Activated T-helper 17 cell treated with anti-CD3 and anti-CD28 coated beads, Interleukin-2, amount 50 U/mL, for 72 hours (primary cell): Measurements from ENCODE around the gene KREMEN1. TPM values are rescaled to one million over a fixed set of nuclear protein-coding genes. Genes with fewer than 3 reads are reported as not detected.
A peak's percentile ranks its signal among the peaks of the same experiment; 100 is the strongest.

Experiments
- ATAC-seq: fragments of 150-1000 bp; cut with Tn5 transposase; replicated peaks from 2 replicates; pipeline ENCODE4 v1.10.0; 2021; ENCODE audit warnings: mild to moderate bottlenecking, moderate library complexity
- H3K27ac Mint-ChIP-seq: one replicate; pipeline ENCODE4 v1.8.0; 2022; ENCODE audit warnings: mixed read lengths
- H3K27me3 Mint-ChIP-seq: one replicate; pipeline ENCODE4 v1.8.0; 2022; ENCODE audit warnings: mixed read lengths
- H3K36me3 Mint-ChIP-seq: one replicate; pipeline ENCODE4 v1.8.0; 2022; ENCODE audit warnings: low read depth, mild to moderate bottlenecking, mixed read lengths
- H3K4me1 Mint-ChIP-seq: one replicate; pipeline ENCODE4 v1.8.0; 2022; ENCODE audit warnings: mixed read lengths
- H3K4me3 Mint-ChIP-seq: one replicate; pipeline ENCODE4 v1.8.0; 2022; ENCODE audit warnings: mild to moderate bottlenecking, mixed read lengths
- H3K9me3 Mint-ChIP-seq: one replicate; pipeline ENCODE4 v1.8.0; 2022; ENCODE audit warnings: mixed read lengths
- total RNA-seq, 2 donors: library from RNA; stranded (reverse); gene quantifications; one replicate each; pipeline ENCODE4 v1.2.3, GENCODE V29; 2022

KREMEN1 gene
- total RNA-seq, 2 donors from 2014 or later = 0.40 TPM; not detected in 1

DNA sequence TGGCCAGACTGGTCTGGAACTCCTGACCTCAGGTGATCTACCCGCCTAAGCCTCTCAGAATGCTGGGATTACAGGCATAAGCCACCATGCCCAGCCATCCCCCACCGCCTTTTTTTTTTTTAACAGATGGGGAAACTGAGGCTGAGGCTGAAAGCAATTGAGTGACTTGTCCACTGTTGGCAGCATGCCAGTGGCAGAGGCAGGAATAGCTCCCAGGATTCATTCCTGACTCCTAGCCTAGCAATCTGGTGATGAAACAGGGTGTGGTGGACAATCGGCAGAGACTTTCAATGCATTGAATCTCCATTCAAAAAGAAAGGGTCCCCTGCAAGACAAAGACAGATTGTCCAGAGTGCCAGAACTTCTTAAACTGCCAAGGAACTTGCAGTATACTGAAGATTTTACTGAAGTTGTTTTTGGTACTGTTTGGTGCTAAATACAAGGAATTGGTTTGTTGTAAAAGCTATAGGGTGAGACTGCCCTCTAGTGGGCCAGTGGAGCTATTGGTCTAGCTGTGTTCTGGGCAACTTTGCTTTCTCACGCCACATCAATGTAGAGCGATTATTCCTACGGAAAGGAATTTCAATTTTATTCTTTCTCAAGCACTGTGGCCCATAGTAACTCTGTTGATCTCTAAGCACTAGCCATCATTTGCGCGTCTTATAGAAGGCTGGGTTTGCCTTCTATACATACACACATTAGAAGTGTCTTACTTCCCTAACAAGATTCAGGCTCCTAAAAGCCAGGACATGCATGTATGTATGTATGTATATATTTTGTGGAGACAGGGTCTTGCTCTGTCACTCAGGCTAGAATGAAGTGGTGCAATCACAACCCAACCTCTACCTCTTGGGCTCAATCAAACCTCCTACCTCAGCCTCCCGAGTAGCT is 32.2 kb upstream of the KREMEN1 start:
- no peaks in the 10 kb centered on the region for H3K4me1 Mint-ChIP-seq
- ATAC-seq = peak; percentile 70
- no peaks in the 10 kb centered on the region for H3K27me3 Mint-ChIP-seq
- no peak overlapping the region for H3K4me3 Mint-ChIP-seq
- no peaks in the 10 kb centered on the region for H3K9me3 Mint-ChIP-seq
- H3K27ac Mint-ChIP-seq = no peak overlapping the region
- H3K36me3 Mint-ChIP-seq = no peaks in the 10 kb centered on the region

DNA sequence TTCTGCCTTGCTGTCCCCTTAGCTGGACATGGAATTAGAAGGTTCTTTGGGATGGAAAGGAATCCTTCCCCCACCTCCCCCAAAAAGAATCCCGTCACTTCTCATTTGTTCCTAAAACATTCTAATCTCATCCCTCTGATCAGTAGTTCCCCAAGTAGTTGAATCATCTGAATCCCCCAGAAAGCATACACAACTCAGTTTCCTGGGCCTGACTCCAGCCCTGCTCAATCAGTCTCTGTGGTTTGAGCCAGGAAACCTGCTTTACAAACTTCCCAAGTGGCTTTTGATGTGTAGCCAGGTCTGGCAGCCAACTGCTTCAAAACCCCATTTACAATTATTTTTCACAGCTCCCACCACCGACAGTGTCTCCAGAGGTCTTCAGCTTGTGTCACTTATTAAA is 31.4 kb upstream of the KREMEN1 start:
- no peaks in the 10 kb centered on the region for H3K9me3 Mint-ChIP-seq
- no peak overlapping the region for H3K4me3 Mint-ChIP-seq
- no peak overlapping the region for H3K27ac Mint-ChIP-seq
- no peak for ATAC-seq
- H3K36me3 Mint-ChIP-seq = no peaks in the 10 kb centered on the region
- no peaks in the 10 kb centered on the region for H3K27me3 Mint-ChIP-seq
- H3K4me1 Mint-ChIP-seq = no peaks in the 10 kb centered on the region

DNA sequence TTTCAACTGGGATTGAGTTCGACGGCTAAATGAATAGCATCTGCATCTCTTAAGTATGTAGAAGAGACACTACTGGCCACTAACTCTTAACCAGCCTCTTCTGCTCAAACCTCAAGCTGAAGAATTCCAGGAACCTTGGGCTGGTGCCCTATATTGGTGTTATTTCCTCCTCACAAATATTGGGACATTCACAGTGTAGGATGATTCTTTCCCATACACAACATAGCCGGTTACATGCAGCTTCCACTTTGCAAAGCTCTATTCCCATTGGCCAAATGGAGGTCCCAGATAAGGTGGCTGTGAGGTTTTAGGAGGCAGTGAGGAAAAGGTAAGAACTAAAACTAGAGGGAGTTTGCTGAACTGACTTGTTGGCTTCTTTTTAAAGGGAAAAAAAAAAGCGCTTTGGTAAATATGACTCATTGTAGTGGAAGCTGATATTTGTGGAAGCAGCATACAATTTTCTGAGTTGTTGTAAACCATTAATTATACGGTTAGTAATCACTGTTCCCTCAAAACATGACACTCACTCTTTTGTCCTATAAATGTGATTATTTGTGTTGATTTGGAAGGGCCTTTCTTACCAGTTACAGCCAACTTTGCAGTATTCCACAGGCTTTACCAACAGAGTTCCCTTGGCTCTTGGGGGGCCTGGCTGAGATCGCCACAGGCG is 28.8 kb upstream of the KREMEN1 start:
- no peak for ATAC-seq

DNA sequence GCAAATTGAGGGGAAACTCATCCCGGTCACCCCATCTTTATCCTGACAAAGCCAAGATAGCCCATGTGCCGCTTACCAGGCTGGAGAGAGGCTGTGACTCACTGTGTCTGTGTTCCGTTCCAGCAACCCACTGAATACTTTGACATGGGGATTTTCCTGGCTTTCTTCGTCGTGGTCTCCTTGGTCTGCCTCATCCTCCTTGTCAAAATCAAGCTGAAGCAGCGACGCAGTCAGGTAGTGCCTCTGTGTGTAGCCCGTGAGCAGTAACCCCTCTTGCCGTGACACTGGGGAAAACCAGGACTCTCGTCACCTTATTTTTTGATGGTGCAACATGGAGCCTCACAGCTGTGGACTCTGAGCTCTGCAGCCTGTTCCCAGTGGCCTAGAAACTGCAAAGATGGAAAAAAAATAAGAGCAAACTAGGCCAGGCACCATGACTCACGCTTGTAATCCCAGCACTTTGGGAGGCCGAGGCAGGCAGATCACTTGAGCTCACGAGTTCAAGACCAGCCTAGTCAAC is 28.1 kb upstream of the KREMEN1 start:
- Mint-ChIP-seq H3K36me3 (no peaks in the 10 kb centered on the region), H3K9me3 (no peaks in the 10 kb centered on the region), H3K4me3 (no peak overlapping the region), H3K4me1 (no peaks in the 10 kb centered on the region), H3K27ac (no peak overlapping the region), H3K27me3 (no peaks in the 10 kb centered on the region)
- no peak for ATAC-seq

More for the DNA sequence above, 28.8 kb upstream of the KREMEN1 start:
- Mint-ChIP-seq H3K27me3 (no peaks in the 10 kb centered on the region), H3K9me3 (no peaks in the 10 kb centered on the region), H3K4me3 (no peak overlapping the region), H3K4me1 (no peaks in the 10 kb centered on the region), H3K36me3 (no peaks in the 10 kb centered on the region), H3K27ac (no peak overlapping the region)

DNA sequence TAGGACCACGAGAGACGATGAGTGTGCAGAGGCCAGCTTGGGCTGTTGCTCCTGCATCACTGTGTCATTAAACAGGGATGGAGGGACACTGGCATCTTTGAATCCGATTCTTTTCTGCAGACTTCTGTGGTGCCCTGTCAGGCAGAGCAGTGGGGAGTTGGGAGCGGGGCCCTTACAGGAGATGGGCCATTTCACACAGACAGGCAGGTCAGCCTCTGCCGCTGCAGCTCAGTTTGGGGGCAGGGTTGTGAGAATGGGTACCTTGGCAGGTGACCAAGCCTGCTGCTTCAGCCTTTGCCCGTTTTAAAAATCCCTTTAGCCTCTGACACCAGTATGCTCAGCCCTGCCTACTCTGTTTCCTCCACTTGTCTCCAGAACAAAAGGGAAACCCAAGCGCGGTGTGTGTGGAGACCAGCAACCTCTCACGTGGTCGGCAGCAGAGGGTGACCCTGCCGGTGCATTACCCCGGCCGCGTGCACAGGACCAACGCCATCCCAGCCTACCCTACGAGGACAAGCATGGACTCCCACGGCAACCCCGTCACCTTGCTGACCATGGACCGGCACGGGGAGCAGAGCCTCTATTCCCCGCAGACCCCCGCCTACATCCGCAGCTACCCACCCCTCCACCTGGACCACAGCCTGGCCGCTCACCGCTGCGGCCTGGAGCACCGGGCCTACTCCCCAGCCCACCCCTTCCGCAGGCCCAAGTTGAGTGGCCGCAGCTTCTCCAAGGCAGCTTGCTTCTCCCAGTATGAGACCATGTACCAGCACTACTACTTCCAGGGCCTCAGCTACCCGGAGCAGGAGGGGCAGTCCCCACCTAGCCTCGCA is 23.8 kb upstream of the KREMEN1 start:
- H3K4me1 Mint-ChIP-seq = no peaks in the 10 kb centered on the region
- no peaks in the 10 kb centered on the region for H3K27me3 Mint-ChIP-seq
- no peak overlapping the region for H3K4me3 Mint-ChIP-seq
- H3K27ac Mint-ChIP-seq = no peak overlapping the region
- H3K36me3 Mint-ChIP-seq = no peaks in the 10 kb centered on the region
- no peak for ATAC-seq
- H3K9me3 Mint-ChIP-seq = no peaks in the 10 kb centered on the region

DNA sequence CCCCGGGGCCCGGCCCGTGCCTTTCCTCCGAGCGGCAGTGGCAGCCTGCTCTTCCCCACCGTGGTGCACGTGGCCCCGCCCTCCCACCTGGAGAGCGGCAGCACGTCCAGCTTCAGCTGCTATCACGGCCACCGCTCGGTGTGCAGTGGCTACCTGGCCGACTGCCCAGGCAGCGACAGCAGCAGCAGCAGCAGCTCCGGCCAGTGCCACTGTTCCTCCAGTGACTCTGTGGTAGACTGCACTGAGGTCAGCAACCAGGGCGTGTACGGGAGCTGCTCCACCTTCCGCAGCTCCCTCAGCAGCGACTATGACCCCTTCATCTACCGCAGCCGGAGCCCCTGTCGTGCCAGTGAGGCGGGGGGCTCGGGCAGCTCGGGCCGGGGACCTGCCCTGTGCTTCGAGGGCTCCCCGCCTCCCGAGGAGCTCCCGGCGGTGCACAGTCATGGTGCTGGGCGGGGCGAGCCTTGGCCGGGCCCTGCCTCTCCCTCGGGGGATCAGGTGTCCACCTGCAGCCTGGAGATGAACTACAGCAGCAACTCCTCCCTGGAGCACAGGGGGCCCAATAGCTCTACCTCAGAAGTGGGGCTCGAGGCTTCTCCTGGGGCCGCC is 23.1 kb upstream of the KREMEN1 start:
- no peak for ATAC-seq
- H3K36me3 Mint-ChIP-seq = no peaks in the 10 kb centered on the region
- H3K27me3 Mint-ChIP-seq = peaks cover 1% of the 10 kb centered on the region
- H3K4me3 Mint-ChIP-seq = no peak overlapping the region
- H3K27ac Mint-ChIP-seq = no peak overlapping the region
- no peaks in the 10 kb centered on the region for H3K4me1 Mint-ChIP-seq
- no peaks in the 10 kb centered on the region for H3K9me3 Mint-ChIP-seq

DNA sequence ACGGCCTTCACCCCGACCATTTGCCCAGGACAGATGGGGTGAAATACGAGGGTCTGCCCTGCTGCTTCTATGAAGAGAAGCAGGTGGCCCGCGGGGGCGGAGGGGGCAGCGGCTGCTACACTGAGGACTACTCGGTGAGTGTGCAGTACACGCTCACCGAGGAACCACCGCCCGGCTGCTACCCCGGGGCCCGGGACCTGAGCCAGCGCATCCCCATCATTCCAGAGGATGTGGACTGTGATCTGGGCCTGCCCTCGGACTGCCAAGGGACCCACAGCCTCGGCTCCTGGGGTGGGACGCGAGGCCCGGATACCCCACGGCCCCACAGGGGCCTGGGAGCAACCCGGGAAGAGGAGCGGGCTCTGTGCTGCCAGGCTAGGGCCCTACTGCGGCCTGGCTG is 22.4 kb upstream of the KREMEN1 start:
- H3K4me1 Mint-ChIP-seq = no peaks in the 10 kb centered on the region
- no peaks in the 10 kb centered on the region for H3K36me3 Mint-ChIP-seq
- H3K4me3 Mint-ChIP-seq = no peak overlapping the region
- H3K9me3 Mint-ChIP-seq = no peaks in the 10 kb centered on the region
- H3K27ac Mint-ChIP-seq = no peak overlapping the region
- no peak for ATAC-seq
- peaks cover 3% of the 10 kb centered on the region for H3K27me3 Mint-ChIP-seq

DNA sequence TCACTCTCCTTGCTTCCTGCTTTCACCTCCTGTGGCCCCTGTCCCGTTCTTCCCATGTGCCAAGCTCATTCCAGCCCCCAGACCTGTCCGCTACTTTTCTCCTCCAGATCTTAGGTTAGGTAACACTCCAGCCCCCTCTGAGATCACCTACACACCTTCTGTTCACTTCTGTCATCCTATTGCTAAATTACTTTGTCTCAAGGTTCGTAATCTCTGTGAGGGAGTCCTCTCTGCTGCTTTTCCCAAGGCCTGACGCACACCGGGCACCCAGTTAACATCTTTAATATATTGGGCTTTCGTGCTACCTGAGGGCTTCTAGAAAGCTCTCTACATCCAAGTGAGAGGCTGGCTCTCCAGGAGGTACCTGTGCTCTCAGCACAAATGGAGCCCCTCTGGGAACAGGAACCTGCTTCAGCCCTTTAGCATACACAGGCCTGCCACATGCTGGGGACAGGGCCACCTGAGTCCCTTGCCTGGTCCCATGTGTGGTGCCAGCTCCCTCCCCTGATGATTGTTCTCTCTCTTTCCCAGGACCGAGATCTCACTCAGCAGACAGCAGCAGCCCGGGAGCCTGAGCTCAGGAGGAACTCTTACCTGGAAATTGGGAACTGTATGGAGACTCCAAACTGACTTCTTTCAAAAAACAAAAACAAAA is 19.7 kb upstream of the KREMEN1 start:
- no peak overlapping the region for H3K4me3 Mint-ChIP-seq
- no peaks in the 10 kb centered on the region for H3K4me1 Mint-ChIP-seq
- no peak for ATAC-seq
- H3K27ac Mint-ChIP-seq = no peak overlapping the region
- no peaks in the 10 kb centered on the region for H3K9me3 Mint-ChIP-seq
- H3K27me3 Mint-ChIP-seq = peaks cover 3% of the 10 kb centered on the region
- H3K36me3 Mint-ChIP-seq = no peaks in the 10 kb centered on the region

DNA sequence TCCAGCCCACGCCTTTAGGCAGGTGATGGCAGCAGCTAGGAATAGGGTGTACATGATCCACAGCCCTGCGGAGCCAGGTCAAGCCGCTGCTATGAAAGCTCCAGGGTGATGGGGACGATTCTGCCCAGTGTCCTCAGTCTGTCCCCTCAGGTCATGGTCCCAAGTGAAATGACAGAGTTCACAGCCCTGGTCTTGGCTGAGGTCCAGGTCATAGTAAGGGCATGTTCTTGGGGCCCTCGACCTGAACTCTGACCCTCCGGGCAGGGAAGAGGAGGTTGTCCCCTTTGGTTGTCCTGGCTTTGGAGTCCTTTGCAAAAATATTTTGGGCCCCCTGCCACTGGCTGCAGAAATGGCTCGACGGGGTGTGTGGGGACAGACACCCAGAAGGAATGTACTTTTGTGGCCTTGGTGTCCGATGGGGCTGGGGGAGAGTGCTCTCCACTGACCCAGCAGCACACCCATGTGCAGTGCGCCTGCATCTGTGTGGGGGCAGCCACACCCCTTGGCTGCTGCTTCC is 18.5 kb upstream of the KREMEN1 start:
- Mint-ChIP-seq H3K9me3 (no peaks in the 10 kb centered on the region), H3K36me3 (no peaks in the 10 kb centered on the region), H3K27me3 (peaks cover 3% of the 10 kb centered on the region), H3K4me1 (no peaks in the 10 kb centered on the region), H3K27ac (no peak overlapping the region), H3K4me3 (no peak overlapping the region)
- ATAC-seq = no peak

DNA sequence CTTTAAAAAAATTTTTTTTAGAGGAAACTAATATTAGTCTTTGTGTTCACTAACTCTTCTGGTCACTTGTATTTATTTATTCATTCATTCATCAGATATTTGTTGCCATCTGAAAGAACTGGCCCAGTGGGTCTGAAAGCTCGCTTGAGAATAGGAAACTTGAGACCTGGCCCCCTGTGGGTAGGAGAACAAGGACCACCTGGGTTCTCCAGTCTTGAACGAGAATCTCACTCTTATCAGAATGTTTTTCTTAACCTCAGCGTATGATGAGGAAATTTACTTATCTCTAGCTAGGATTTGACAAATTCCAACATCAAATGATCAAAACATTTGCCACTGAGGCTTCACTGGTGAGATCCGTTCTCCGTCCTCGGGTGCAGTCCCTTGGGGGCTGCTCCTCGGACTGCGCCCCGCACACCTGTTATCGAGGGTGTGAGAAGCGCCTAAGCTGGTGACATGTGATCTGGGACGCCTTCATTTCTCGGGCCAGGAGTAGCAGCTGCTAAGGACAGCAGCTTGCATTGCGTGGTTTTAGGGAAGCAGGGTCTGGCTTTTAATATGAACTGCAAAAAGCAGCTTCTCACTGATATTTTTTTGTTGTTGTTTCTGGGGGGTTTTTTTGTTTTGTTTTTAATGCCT is 17.5 kb upstream of the KREMEN1 start:
- no peak overlapping the region for H3K27ac Mint-ChIP-seq
- no peaks in the 10 kb centered on the region for H3K4me1 Mint-ChIP-seq
- no peak overlapping the region for H3K4me3 Mint-ChIP-seq
- peaks cover 3% of the 10 kb centered on the region for H3K27me3 Mint-ChIP-seq
- no peaks in the 10 kb centered on the region for H3K9me3 Mint-ChIP-seq
- H3K36me3 Mint-ChIP-seq = no peaks in the 10 kb centered on the region
- ATAC-seq = no peak

DNA sequence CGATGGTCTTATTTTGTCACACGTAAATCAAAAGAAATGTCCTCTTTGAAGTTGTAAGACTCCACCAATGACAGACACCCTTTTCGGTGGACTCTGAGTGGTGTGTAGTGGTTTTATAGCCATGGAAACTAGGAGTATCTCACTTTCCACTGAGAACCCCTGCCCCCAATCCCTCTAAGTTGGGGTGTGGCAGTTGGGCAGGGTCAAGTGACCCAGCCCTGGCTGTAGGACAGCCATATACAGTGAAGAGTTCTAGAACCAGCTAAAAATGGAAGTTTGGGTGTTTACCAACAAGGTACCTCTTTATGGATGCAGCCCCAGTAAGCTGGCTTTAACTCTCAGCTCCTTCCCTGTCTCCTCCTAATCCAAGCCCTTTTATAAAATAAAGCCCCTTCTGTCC is 16.4 kb upstream of the KREMEN1 start:
- Mint-ChIP-seq H3K27me3 (peaks cover 3% of the 10 kb centered on the region), H3K9me3 (no peaks in the 10 kb centered on the region), H3K27ac (no peak overlapping the region), H3K4me3 (no peak overlapping the region), H3K36me3 (no peaks in the 10 kb centered on the region), H3K4me1 (no peaks in the 10 kb centered on the region)
- no peak for ATAC-seq

DNA sequence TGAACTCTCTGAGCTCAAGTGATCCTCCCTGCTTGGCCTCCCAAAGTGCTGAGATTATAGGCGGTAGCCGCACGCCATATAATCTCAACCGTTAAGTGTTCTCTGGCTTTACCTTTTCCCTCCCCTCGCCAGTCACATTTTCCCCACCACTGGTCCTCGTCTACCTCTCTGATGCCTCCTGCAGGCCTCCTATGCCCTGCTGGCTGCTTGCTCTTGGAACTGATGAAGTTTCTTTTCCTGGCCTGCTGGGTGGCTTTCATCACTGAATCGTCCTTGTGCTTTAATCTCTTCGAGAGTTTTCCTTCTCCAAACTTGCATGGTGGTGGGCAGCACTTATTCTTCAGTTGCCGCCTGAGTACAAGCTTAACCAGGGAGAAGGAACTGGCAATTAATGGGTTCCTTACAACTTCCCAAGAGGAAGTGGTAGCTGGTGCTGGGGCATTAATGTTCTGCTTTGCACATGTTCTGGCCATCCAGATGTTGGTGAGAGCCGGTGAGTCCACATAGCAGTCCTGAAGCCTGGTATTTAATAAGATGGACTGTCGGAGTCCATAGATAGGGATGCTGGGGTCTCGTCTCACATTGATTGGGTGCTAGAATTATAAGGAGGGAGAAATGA is 12.5 kb upstream of the KREMEN1 start:
- no peak for ATAC-seq
- Mint-ChIP-seq H3K4me3 (no peak overlapping the region), H3K9me3 (no peaks in the 10 kb centered on the region), H3K4me1 (no peaks in the 10 kb centered on the region), H3K36me3 (no peaks in the 10 kb centered on the region), H3K27ac (no peak overlapping the region), H3K27me3 (no peaks in the 10 kb centered on the region)

DNA sequence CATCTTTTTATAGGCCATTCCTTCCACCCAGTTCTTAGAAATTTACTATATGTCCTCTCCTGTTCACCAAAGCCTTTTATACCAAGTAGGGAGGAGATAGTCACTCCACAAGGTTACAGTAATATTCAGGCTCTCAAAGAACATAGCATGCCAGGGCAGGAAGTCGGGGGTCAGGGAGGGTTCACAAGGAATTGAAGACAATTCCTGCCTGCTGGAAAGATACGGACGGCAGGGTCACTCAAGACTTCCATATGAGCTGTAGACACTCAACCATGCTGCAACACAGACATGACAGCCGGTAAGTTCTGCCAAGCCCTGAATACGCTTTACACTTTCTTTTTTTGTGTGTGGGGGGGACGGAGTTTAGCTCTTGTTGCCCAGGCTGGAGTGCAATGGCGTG is 11.9 kb upstream of the KREMEN1 start:
- H3K27ac Mint-ChIP-seq = no peak overlapping the region
- H3K36me3 Mint-ChIP-seq = no peaks in the 10 kb centered on the region
- no peaks in the 10 kb centered on the region for H3K9me3 Mint-ChIP-seq
- H3K4me3 Mint-ChIP-seq = no peak overlapping the region
- peaks cover 4% of the 10 kb centered on the region for H3K4me1 Mint-ChIP-seq
- no peaks in the 10 kb centered on the region for H3K27me3 Mint-ChIP-seq
- no peak for ATAC-seq
